Stimulated activated CD4-positive, alpha-beta T cell treated with anti-CD3 and anti-CD28 coated beads, Interleukin-12 subunit alpha, Interleukin-12 subunit beta, amount 100 ng/mL, for 48 hours (primary cell): Measurements from ENCODE around the gene SEC14L2.
"Not testable (repeated sequence)": the region's sequence is repeated elsewhere in the genome, so short reads cannot be mapped to it uniquely, and the experiment has no call there.

Experiments
- DNase-seq, 3 donors: peaks; one replicate each; pipeline ENCODE4 v3.0.0-alpha.2; 2020; ENCODE audit warnings: low read depth in 2 of 3, low spot score in 1 of 3

SEC14L2 gene

GRCh38 chr22:30453731-30454510, 57.1 kb downstream of the SEC14L2 start:
- DNase-seq, result peak in 1 of 3 donors; percentile 20

- no peak for DNase-seq
Observed at GRCh38 chr22:30455075-30455840, 58.4 kb downstream of the SEC14L2 start.

GRCh38 chr22:30457981-30458380, 61.2 kb downstream of the SEC14L2 start:
- no peak for DNase-seq

- no peak for DNase-seq
Observed at GRCh38 chr22:30459181-30460052, 62.6 kb downstream of the SEC14L2 start.

GRCh38 chr22:30460147-30460546, 63.3 kb downstream of the SEC14L2 start:
- no peak for DNase-seq

GRCh38 chr22:30460555-30460954, 63.7 kb downstream of the SEC14L2 start:
- not testable (repeated sequence) for DNase-seq

GRCh38 chr22:30469165-30469564, 72.3 kb downstream of the SEC14L2 start:
- DNase-seq, result no peak

GRCh38 chr22:30470655-30471054, 73.8 kb downstream of the SEC14L2 start:
- DNase-seq, result no peak

GRCh38 chr22:30471616-30472318, 74.9 kb downstream of the SEC14L2 start, which contains the start of gene SEC14L3:
Gene SEC14L3 (minus strand): TSS chr22:30472017. CDS start chr22:30471958, 59 bp downstream.
- no peak for DNase-seq

GRCh38 chr22:30472994-30473720, 76.3 kb downstream of the SEC14L2 start:
- DNase-seq, result no peak

- no peak for DNase-seq
Observed at GRCh38 chr22:30474121-30474520, 77.3 kb downstream of the SEC14L2 start.
